A549 (cell line): Measurements from ENCODE around the gene NRG3.

Experiments used
- TF ChIP-seq, protein P1 (sequence below): fragments of 200-600 bp; sonication (generic); IDR thresholded peaks from 2 replicates; pipeline ENCODE4 v1.6.1; 2016; ENCODE audit warnings: antibody characterized with exemption, mild to moderate bottlenecking, moderate library complexity
- TF ChIP-seq, protein P2 (sequence below): fragments of >200 bp; sonication (Bioruptor Twin); formaldehyde crosslinking; IDR thresholded peaks from 3 replicates; pipeline ENCODE4 v1.5.1; 2016

DNA sequence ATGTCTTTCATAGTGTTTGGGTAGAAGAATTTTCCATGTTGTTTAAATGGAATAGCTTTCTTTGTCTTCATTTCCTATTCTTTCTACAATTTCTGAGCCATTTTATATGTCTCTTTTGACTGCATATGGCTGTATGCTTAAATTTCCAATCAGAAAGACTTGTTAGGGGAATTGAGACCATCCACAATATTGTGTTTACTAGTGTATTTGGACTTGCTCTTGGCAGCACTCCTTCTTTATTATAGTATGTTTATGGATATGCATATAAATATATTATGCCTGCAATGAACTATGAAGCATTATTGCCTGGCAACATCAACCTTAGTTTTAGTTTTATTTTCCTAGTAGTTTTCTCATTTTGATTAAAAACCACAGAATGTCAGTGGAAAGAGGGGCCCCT lies 92.7 kb downstream of the NRG3 start:
- TF ChIP-seq, protein P1, sequence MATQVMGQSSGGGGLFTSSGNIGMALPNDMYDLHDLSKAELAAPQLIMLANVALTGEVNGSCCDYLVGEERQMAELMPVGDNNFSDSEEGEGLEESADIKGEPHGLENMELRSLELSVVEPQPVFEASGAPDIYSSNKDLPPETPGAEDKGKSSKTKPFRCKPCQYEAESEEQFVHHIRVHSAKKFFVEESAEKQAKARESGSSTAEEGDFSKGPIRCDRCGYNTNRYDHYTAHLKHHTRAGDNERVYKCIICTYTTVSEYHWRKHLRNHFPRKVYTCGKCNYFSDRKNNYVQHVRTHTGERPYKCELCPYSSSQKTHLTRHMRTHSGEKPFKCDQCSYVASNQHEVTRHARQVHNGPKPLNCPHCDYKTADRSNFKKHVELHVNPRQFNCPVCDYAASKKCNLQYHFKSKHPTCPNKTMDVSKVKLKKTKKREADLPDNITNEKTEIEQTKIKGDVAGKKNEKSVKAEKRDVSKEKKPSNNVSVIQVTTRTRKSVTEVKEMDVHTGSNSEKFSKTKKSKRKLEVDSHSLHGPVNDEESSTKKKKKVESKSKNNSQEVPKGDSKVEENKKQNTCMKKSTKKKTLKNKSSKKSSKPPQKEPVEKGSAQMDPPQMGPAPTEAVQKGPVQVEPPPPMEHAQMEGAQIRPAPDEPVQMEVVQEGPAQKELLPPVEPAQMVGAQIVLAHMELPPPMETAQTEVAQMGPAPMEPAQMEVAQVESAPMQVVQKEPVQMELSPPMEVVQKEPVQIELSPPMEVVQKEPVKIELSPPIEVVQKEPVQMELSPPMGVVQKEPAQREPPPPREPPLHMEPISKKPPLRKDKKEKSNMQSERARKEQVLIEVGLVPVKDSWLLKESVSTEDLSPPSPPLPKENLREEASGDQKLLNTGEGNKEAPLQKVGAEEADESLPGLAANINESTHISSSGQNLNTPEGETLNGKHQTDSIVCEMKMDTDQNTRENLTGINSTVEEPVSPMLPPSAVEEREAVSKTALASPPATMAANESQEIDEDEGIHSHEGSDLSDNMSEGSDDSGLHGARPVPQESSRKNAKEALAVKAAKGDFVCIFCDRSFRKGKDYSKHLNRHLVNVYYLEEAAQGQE, result no peak
- TF ChIP-seq, protein P2, sequence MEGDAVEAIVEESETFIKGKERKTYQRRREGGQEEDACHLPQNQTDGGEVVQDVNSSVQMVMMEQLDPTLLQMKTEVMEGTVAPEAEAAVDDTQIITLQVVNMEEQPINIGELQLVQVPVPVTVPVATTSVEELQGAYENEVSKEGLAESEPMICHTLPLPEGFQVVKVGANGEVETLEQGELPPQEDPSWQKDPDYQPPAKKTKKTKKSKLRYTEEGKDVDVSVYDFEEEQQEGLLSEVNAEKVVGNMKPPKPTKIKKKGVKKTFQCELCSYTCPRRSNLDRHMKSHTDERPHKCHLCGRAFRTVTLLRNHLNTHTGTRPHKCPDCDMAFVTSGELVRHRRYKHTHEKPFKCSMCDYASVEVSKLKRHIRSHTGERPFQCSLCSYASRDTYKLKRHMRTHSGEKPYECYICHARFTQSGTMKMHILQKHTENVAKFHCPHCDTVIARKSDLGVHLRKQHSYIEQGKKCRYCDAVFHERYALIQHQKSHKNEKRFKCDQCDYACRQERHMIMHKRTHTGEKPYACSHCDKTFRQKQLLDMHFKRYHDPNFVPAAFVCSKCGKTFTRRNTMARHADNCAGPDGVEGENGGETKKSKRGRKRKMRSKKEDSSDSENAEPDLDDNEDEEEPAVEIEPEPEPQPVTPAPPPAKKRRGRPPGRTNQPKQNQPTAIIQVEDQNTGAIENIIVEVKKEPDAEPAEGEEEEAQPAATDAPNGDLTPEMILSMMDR, result no peak
